Activated T-helper 17 cell treated with anti-CD3 and anti-CD28 coated beads, Interleukin-2, amount 50 U/mL, for 72 hours (primary cell): ENCODE results near the gene ZNF768. TPM values are rescaled to one million over a fixed set of nuclear protein-coding genes. Genes with fewer than 3 reads are reported as not detected.

Source experiments
- ATAC-seq: fragments of 150-1000 bp; cut with Tn5 transposase; replicated peaks from 2 replicates; pipeline ENCODE4 v1.10.0; 2021; ENCODE audit warnings: mild to moderate bottlenecking, moderate library complexity
- H3K27ac Mint-ChIP-seq: one replicate; pipeline ENCODE4 v1.8.0; 2022; ENCODE audit warnings: mixed read lengths
- H3K27me3 Mint-ChIP-seq: one replicate; pipeline ENCODE4 v1.8.0; 2022; ENCODE audit warnings: mixed read lengths
- H3K36me3 Mint-ChIP-seq: one replicate; pipeline ENCODE4 v1.8.0; 2022; ENCODE audit warnings: low read depth, mild to moderate bottlenecking, mixed read lengths
- H3K4me1 Mint-ChIP-seq: one replicate; pipeline ENCODE4 v1.8.0; 2022; ENCODE audit warnings: mixed read lengths
- H3K4me3 Mint-ChIP-seq: one replicate; pipeline ENCODE4 v1.8.0; 2022; ENCODE audit warnings: mild to moderate bottlenecking, mixed read lengths
- H3K9me3 Mint-ChIP-seq: one replicate; pipeline ENCODE4 v1.8.0; 2022; ENCODE audit warnings: mixed read lengths
- total RNA-seq, 2 donors: library from RNA; stranded (reverse); gene quantifications; one replicate each; pipeline ENCODE4 v1.2.3, GENCODE V29; 2022

Gene ZNF768
- total RNA-seq, 2 donors from 2014 or later = 3.7 to 5.3 TPM

- Mint-ChIP-seq H3K4me1 (peaks cover 7% of the 10 kb centered on the region), H3K9me3 (no peaks in the 10 kb centered on the region), H3K4me3 (peak overlapping the region; percentile 80), H3K27ac (peak overlapping the region; percentile 79), H3K27me3 (no peaks in the 10 kb centered on the region), H3K36me3 (peaks cover 18% of the 10 kb centered on the region)
- ATAC-seq = no peak
These were observed 34.9 kb upstream of the ZNF768 start for GRCh38 chr16:30561089-30561816.

- peaks cover 34% of the 10 kb centered on the region for H3K36me3 Mint-ChIP-seq
These were observed 33.3 kb upstream of the ZNF768 start for GRCh38 chr16:30559690-30560089.

GRCh38 chr16:30558789-30559377 is 32.5 kb upstream of the ZNF768 start:
- no peaks in the 10 kb centered on the region for H3K27me3 Mint-ChIP-seq
- H3K36me3 Mint-ChIP-seq = peaks cover 42% of the 10 kb centered on the region
- H3K4me1 Mint-ChIP-seq = peaks cover 14% of the 10 kb centered on the region
- no peaks in the 10 kb centered on the region for H3K9me3 Mint-ChIP-seq
- H3K27ac Mint-ChIP-seq = peak overlapping the region; percentile 89
- ATAC-seq = no peak
- H3K4me3 Mint-ChIP-seq = peak overlapping the region; percentile 87

More at GRCh38 chr16:30559690-30560089, 33.3 kb upstream of the ZNF768 start:
- Mint-ChIP-seq H3K4me1 (peaks cover 9% of the 10 kb centered on the region), H3K27me3 (no peaks in the 10 kb centered on the region), H3K4me3 (peak overlapping the region; percentile 87), H3K27ac (peak overlapping the region; percentile 89), H3K9me3 (no peaks in the 10 kb centered on the region)
- ATAC-seq = no peak

GRCh38 chr16:30557957-30558788 is 31.8 kb upstream of the ZNF768 start, which contains the start of gene ZNF764:
ZNF764 (minus strand) TSS chr16:30558374; CDS start chr16:30558182, 192 bp downstream.
- Mint-ChIP-seq H3K27ac (peak within 1 kb of the TSS; percentile 89), H3K4me3 (peak within 1 kb of the TSS; percentile 87), H3K4me1 (peaks cover 21% of the 10 kb centered on the region), H3K27me3 (no peaks in the 10 kb centered on the region), H3K9me3 (no peaks in the 10 kb centered on the region), H3K36me3 (peaks cover 49% of the 10 kb centered on the region)
- ATAC-seq = peak; percentile 95

- ATAC-seq = no peak
- Mint-ChIP-seq H3K4me1 (peaks cover 24% of the 10 kb centered on the region), H3K36me3 (peaks cover 51% of the 10 kb centered on the region), H3K9me3 (no peaks in the 10 kb centered on the region), H3K4me3 (peak overlapping the region; percentile 87), H3K27ac (peak overlapping the region; percentile 89), H3K27me3 (no peaks in the 10 kb centered on the region)
These were observed 31.3 kb upstream of the ZNF768 start for GRCh38 chr16:30557707-30557956.

GRCh38 chr16:30556125-30556473 is 29.7 kb upstream of the ZNF768 start:
- peak overlapping the region; percentile 87 for H3K4me3 Mint-ChIP-seq
- peak overlapping the region; percentile 89 for H3K27ac Mint-ChIP-seq
- H3K9me3 Mint-ChIP-seq = no peaks in the 10 kb centered on the region
- no peak for ATAC-seq
- peaks cover 31% of the 10 kb centered on the region for H3K4me1 Mint-ChIP-seq
- peaks cover 56% of the 10 kb centered on the region for H3K36me3 Mint-ChIP-seq
- H3K27me3 Mint-ChIP-seq = no peaks in the 10 kb centered on the region

- Mint-ChIP-seq H3K27ac (peak overlapping the region; percentile 89), H3K27me3 (no peaks in the 10 kb centered on the region), H3K4me1 (peaks cover 33% of the 10 kb centered on the region), H3K4me3 (peak overlapping the region; percentile 87), H3K9me3 (no peaks in the 10 kb centered on the region), H3K36me3 (peaks cover 56% of the 10 kb centered on the region)
- ATAC-seq = no peak
These were observed 29.2 kb upstream of the ZNF768 start for GRCh38 chr16:30555315-30556124.

GRCh38 chr16:30554557-30555314 is 28.4 kb upstream of the ZNF768 start:
- peak overlapping the region; percentile 96 for H3K27ac Mint-ChIP-seq
- peaks cover 56% of the 10 kb centered on the region for H3K36me3 Mint-ChIP-seq
- H3K4me3 Mint-ChIP-seq = peak overlapping the region; percentile 87
- H3K9me3 Mint-ChIP-seq = no peaks in the 10 kb centered on the region
- peaks cover 33% of the 10 kb centered on the region for H3K4me1 Mint-ChIP-seq
- H3K27me3 Mint-ChIP-seq = no peaks in the 10 kb centered on the region
- no peak for ATAC-seq

- Mint-ChIP-seq H3K4me3 (peak overlapping the region; percentile 84), H3K27ac (peak overlapping the region; percentile 96), H3K9me3 (no peaks in the 10 kb centered on the region), H3K27me3 (no peaks in the 10 kb centered on the region), H3K4me1 (peaks cover 33% of the 10 kb centered on the region), H3K36me3 (peaks cover 51% of the 10 kb centered on the region)
- ATAC-seq = no peak
These were observed 27.1 kb upstream of the ZNF768 start for GRCh38 chr16:30553393-30553899.

GRCh38 chr16:30552956-30553355 is 26.6 kb upstream of the ZNF768 start:
- H3K27me3 Mint-ChIP-seq = no peaks in the 10 kb centered on the region
- no peak for ATAC-seq
- no peaks in the 10 kb centered on the region for H3K9me3 Mint-ChIP-seq
- H3K36me3 Mint-ChIP-seq = peaks cover 51% of the 10 kb centered on the region
- peak overlapping the region; percentile 84 for H3K4me3 Mint-ChIP-seq
- H3K27ac Mint-ChIP-seq = peak overlapping the region; percentile 96
- H3K4me1 Mint-ChIP-seq = peaks cover 34% of the 10 kb centered on the region

- H3K4me3 Mint-ChIP-seq = peak overlapping the region; percentile 84
- H3K4me1 Mint-ChIP-seq = peaks cover 34% of the 10 kb centered on the region
- H3K36me3 Mint-ChIP-seq = peaks cover 43% of the 10 kb centered on the region
- H3K27me3 Mint-ChIP-seq = no peaks in the 10 kb centered on the region
- peak; percentile 87 for ATAC-seq
- H3K9me3 Mint-ChIP-seq = no peaks in the 10 kb centered on the region
- H3K27ac Mint-ChIP-seq = peak overlapping the region; percentile 96
These were observed 25.4 kb upstream of the ZNF768 start for GRCh38 chr16:30551781-30552180.

- peak overlapping the region; percentile 0 for H3K4me3 Mint-ChIP-seq
- peak overlapping the region; percentile 58 for H3K27ac Mint-ChIP-seq
- H3K36me3 Mint-ChIP-seq = peaks cover 12% of the 10 kb centered on the region
- H3K4me1 Mint-ChIP-seq = peaks cover 29% of the 10 kb centered on the region
- H3K27me3 Mint-ChIP-seq = no peaks in the 10 kb centered on the region
- ATAC-seq = no peak
- H3K9me3 Mint-ChIP-seq = no peaks in the 10 kb centered on the region
These were observed 22.3 kb upstream of the ZNF768 start for GRCh38 chr16:30548416-30549253.

GRCh38 chr16:30546115-30546514 is 19.7 kb upstream of the ZNF768 start:
- Mint-ChIP-seq H3K4me1 (peaks cover 14% of the 10 kb centered on the region), H3K27me3 (no peaks in the 10 kb centered on the region), H3K36me3 (no peaks in the 10 kb centered on the region), H3K27ac (peak overlapping the region; percentile 15), H3K9me3 (no peaks in the 10 kb centered on the region), H3K4me3 (no peak overlapping the region)
- no peak for ATAC-seq
